ENCODE data around the gene GRXCR2. TPM values are rescaled to one million over a fixed set of nuclear protein-coding genes. Genes with fewer than 3 reads are reported as not detected.
"Not testable (repeated sequence)": the region's sequence is repeated elsewhere in the genome, so short reads cannot be mapped to it uniquely, and the experiment has no call there.

Gene GRXCR2
- total RNA-seq, 1 donor from 2014 or later: not detected

- H3K27ac Mint-ChIP-seq; H3K27me3 Mint-ChIP-seq (ENCODE audit: low read depth); H3K9me3 Mint-ChIP-seq; H3K4me1 Mint-ChIP-seq (ENCODE audit: low read depth); DNase-seq (ENCODE audit: low spot score); H3K4me3 Mint-ChIP-seq (ENCODE audit: low read depth); intact Hi-C loops (cut with micrococcal nuclease); H3K36me3 Mint-ChIP-seq (ENCODE audit: low read depth): not testable (repeated sequence)
Measured at GRCh38 chr5:145864432-145864831, 8.4 kb downstream of the GRXCR2 start.

DNA sequence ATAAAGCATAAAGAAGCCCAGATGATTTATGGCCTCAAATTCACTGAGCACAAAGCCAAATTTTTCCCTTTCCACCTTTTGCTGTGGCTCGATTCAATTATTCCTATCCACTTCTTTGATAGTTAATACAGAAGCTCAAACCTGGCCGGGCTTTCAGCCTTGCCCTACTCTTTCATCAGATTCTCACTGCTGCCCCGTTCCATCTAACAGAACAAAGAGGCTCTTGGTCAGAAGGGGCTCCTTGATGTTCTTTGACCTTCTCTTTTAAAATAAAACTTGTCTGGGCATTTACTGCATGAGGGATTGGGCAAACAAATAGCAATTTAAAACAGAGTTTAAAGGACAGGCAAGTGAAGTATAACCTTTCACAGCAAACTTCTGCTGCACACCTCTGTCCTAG lies 9.8 kb downstream of the GRXCR2 start:
- H3K27me3 Mint-ChIP-seq (ENCODE audit: low read depth): peaks cover 12% of the 10 kb centered on the region
- H3K9me3 Mint-ChIP-seq: no peaks in the 10 kb centered on the region
- no peak overlapping the region for H3K4me3 Mint-ChIP-seq (ENCODE audit: low read depth)
- intact Hi-C loops (cut with micrococcal nuclease): no loop called here
- no peak overlapping the region for H3K27ac Mint-ChIP-seq
- DNase-seq (ENCODE audit: low spot score): no peak
- H3K36me3 Mint-ChIP-seq (ENCODE audit: low read depth): no peaks in the 10 kb centered on the region
- H3K4me1 Mint-ChIP-seq (ENCODE audit: low read depth): no peaks in the 10 kb centered on the region

- DNase-seq (ENCODE audit: low spot score): no peak
- intact Hi-C loops (cut with micrococcal nuclease): no loop called here
- Mint-ChIP-seq H3K4me1 (ENCODE audit: low read depth) (peaks cover 5% of the 10 kb centered on the region), H3K4me3 (ENCODE audit: low read depth) (no peak overlapping the region), H3K27ac (no peak overlapping the region), H3K9me3 (no peaks in the 10 kb centered on the region), H3K36me3 (ENCODE audit: low read depth) (no peaks in the 10 kb centered on the region), H3K27me3 (ENCODE audit: low read depth) (peaks cover 13% of the 10 kb centered on the region)
Measured at GRCh38 chr5:145859897-145860296, 12.9 kb downstream of the GRXCR2 start.

DNA sequence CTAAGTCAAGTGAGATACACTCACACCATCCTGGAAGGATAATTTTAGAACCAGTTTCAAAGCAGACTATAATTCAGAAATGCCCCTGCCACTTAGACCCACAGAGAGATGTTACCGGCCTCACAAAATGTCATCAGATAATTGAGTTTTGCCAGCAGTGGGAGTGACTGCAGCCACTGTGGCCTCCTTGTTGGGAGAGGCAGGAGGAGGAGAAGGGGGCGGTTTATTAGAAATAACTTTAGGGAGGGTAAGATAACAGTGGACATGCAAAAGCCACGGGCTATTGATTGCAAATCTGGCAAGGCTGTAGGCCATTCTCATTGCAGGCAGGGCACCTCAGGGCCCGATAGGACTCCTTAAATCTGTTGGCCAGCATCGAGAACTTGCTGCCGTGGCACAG lies 13.4 kb downstream of the GRXCR2 start:
- Mint-ChIP-seq H3K27me3 (ENCODE audit: low read depth) (peaks cover 14% of the 10 kb centered on the region), H3K27ac (no peak overlapping the region), H3K36me3 (ENCODE audit: low read depth) (no peaks in the 10 kb centered on the region), H3K9me3 (no peaks in the 10 kb centered on the region), H3K4me1 (ENCODE audit: low read depth) (peaks cover 9% of the 10 kb centered on the region), H3K4me3 (ENCODE audit: low read depth) (no peak overlapping the region)
- intact Hi-C loops (cut with micrococcal nuclease): no loop called here
- DNase-seq (ENCODE audit: low spot score): no peak

GRCh38 chr5:145858959-145859358 lies 13.9 kb downstream of the GRXCR2 start:
- no peak overlapping the region for H3K27ac Mint-ChIP-seq
- no peak overlapping the region for H3K4me3 Mint-ChIP-seq (ENCODE audit: low read depth)
- H3K4me1 Mint-ChIP-seq (ENCODE audit: low read depth): peaks cover 9% of the 10 kb centered on the region
- no peak for DNase-seq (ENCODE audit: low spot score)
- H3K9me3 Mint-ChIP-seq: no peaks in the 10 kb centered on the region
- H3K27me3 Mint-ChIP-seq (ENCODE audit: low read depth): peaks cover 16% of the 10 kb centered on the region
- H3K36me3 Mint-ChIP-seq (ENCODE audit: low read depth): no peaks in the 10 kb centered on the region
- intact Hi-C loops (cut with micrococcal nuclease): no loop called here

- H3K4me3 Mint-ChIP-seq (ENCODE audit: low read depth): peak overlapping the region; percentile 26
- H3K4me1 Mint-ChIP-seq (ENCODE audit: low read depth): peaks cover 9% of the 10 kb centered on the region
- H3K9me3 Mint-ChIP-seq: no peaks in the 10 kb centered on the region
- intact Hi-C loops (cut with micrococcal nuclease): no loop called here
- DNase-seq (ENCODE audit: low spot score): no peak
- no peak overlapping the region for H3K27ac Mint-ChIP-seq
- H3K36me3 Mint-ChIP-seq (ENCODE audit: low read depth): no peaks in the 10 kb centered on the region
- peaks cover 16% of the 10 kb centered on the region for H3K27me3 Mint-ChIP-seq (ENCODE audit: low read depth)
Measured at GRCh38 chr5:145856285-145856818, 16.5 kb downstream of the GRXCR2 start.

GRCh38 chr5:145855763-145856267 lies 17.0 kb downstream of the GRXCR2 start:
- H3K27me3 Mint-ChIP-seq (ENCODE audit: low read depth): peaks cover 14% of the 10 kb centered on the region
- peaks cover 9% of the 10 kb centered on the region for H3K4me1 Mint-ChIP-seq (ENCODE audit: low read depth)
- H3K27ac Mint-ChIP-seq: no peak overlapping the region
- DNase-seq (ENCODE audit: low spot score): no peak
- intact Hi-C loops (cut with micrococcal nuclease): no loop called here
- no peaks in the 10 kb centered on the region for H3K9me3 Mint-ChIP-seq
- H3K36me3 Mint-ChIP-seq (ENCODE audit: low read depth): no peaks in the 10 kb centered on the region
- H3K4me3 Mint-ChIP-seq (ENCODE audit: low read depth): no peak overlapping the region

DNA sequence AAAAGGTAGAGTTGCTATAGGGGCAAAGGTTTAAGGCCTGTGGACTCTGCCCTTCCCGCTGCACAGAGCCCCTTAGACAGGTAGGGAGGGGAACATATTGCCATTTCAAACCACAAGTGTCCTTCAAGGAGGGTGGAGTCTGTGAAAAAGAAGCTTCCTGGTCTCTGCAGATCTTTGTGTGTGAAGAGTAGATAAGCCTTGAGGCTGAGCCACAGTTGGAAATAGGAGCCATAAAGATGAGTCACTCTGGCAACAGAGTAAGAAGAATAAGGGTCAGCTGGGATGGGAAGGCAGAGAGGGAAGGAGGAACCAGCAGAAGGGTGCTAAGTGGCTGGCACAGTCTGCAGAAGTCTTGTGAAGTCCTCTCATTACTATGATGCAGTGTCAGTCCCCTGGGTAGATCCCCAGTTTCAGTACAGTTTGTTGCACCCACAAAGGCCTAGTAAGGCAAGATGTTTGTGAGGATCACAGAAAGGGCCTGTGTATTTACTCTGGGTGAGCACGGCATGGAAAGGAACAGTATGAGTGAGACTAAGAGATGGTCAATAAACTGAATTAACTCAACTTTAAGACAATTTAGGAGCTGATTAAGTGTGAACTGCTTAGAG lies 18.1 kb downstream of the GRXCR2 start:
- H3K36me3 Mint-ChIP-seq (ENCODE audit: low read depth): no peaks in the 10 kb centered on the region
- intact Hi-C loops (cut with micrococcal nuclease): no loop called here
- DNase-seq (ENCODE audit: low spot score): no peak
- no peaks in the 10 kb centered on the region for H3K9me3 Mint-ChIP-seq
- H3K27me3 Mint-ChIP-seq (ENCODE audit: low read depth): peaks cover 11% of the 10 kb centered on the region
- no peak overlapping the region for H3K27ac Mint-ChIP-seq
- peaks cover 9% of the 10 kb centered on the region for H3K4me1 Mint-ChIP-seq (ENCODE audit: low read depth)
- H3K4me3 Mint-ChIP-seq (ENCODE audit: low read depth): no peak overlapping the region

DNA sequence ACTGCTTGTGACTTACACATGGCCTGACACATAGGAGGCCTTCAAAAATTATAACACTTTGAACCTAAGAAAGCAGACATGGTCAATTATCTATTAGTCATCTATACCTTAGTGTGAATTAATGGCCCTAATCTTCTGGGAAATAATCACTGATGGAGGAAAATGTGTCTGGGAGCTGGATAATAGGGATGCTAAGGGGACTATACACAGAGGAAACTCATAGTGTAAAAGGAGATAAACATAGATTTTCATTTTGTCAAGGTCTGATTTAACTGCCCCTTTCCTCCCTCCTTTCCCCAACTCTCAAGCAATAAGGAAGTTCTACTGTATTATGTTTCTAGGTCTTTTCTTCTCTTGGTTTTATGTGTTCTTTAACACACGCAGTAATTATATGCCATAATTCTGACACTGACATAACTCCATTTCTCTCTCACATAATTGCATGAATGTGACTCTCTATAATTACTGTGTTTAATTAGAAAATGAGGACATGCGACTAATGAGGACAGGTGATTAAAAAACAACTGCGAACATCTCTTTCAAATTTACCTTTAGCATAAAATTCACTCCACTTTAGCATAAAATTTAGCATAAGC lies 18.9 kb downstream of the GRXCR2 start:
- Mint-ChIP-seq H3K9me3 (no peaks in the 10 kb centered on the region), H3K4me1 (ENCODE audit: low read depth) (peaks cover 9% of the 10 kb centered on the region), H3K4me3 (ENCODE audit: low read depth) (no peak overlapping the region), H3K27ac (no peak overlapping the region), H3K36me3 (ENCODE audit: low read depth) (no peaks in the 10 kb centered on the region), H3K27me3 (ENCODE audit: low read depth) (peaks cover 12% of the 10 kb centered on the region)
- no peak for DNase-seq (ENCODE audit: low spot score)
- intact Hi-C loops (cut with micrococcal nuclease): no loop called here

DNA sequence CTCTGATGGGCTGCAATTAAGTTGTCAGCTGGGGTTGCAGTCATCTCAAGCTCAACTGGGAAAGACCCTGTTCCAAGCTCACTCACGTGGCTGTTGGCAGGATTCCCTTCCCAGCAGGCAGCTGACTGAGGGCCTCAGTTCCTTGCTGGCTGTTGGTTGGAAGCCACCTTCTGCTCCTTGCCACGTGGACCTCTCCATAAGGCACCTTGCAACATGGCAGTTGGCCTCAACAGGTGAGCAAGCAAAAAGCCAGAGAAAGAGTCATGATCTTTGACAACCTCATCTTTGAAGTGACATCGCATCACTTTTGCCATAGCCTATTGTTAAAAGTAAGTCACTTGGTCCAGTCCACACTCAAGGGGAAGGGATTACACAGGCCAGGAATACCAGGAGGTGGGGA lies 19.8 kb downstream of the GRXCR2 start:
- H3K9me3 Mint-ChIP-seq: no peaks in the 10 kb centered on the region
- H3K4me1 Mint-ChIP-seq (ENCODE audit: low read depth): peaks cover 9% of the 10 kb centered on the region
- intact Hi-C loops (cut with micrococcal nuclease): no loop called here
- DNase-seq (ENCODE audit: low spot score): no peak
- H3K36me3 Mint-ChIP-seq (ENCODE audit: low read depth): no peaks in the 10 kb centered on the region
- peaks cover 12% of the 10 kb centered on the region for H3K27me3 Mint-ChIP-seq (ENCODE audit: low read depth)
- no peak overlapping the region for H3K27ac Mint-ChIP-seq
- no peak overlapping the region for H3K4me3 Mint-ChIP-seq (ENCODE audit: low read depth)

GRCh38 chr5:145848854-145849253 lies 24.0 kb downstream of the GRXCR2 start:
- Mint-ChIP-seq H3K9me3 (no peaks in the 10 kb centered on the region), H3K27ac (no peak overlapping the region), H3K4me3 (ENCODE audit: low read depth) (no peak overlapping the region), H3K27me3 (ENCODE audit: low read depth) (peaks cover 14% of the 10 kb centered on the region), H3K36me3 (ENCODE audit: low read depth) (no peaks in the 10 kb centered on the region), H3K4me1 (ENCODE audit: low read depth) (no peaks in the 10 kb centered on the region)
- intact Hi-C loops (cut with micrococcal nuclease): no loop called here
- no peak for DNase-seq (ENCODE audit: low spot score)

DNA sequence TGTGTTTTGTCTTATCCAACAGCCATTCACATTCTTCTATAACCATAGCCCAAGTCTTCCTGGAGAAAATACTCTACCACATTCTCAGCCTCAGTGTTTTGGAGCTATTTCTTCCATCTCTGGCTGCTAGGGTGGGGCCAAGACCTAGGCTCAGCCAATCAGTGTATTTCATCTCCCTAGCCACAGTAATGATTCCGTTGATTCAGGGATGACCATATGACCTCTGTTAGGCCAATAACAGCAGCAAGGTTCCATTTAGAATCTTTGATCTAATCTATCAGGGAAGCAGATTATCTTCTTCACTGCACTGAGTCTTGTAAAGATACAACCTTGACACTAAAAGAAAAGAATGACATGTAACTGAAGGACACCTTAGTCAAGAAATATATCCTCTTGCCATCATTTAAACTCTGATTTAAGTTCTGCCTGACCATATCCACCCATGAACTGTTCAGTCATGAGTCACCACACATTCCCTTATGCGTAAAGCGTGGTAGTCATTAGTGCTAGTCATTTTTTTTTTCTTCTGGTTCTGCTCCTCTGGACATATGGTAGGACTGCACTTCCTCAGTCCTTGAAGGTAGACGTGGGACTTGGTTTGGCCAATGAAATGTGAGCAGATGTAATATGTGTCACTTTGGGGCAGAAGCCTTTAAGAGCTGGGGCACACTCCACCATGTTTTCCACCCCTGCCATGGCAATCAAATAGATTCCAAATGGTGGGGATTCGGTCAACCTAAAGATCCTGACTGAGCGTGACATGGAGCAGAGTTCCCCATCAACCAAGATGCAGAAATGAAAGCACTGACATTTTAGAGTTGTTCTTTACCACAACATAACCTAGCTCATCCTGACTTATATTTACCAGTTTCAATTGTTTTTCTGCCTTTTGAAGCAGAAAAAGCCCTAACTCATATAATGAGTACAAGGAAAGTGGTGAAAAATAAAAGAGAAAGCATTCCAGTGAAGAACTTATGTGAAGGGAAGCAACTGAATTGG lies 25.0 kb downstream of the GRXCR2 start:
- H3K27me3 Mint-ChIP-seq (ENCODE audit: low read depth): peaks cover 15% of the 10 kb centered on the region
- no peak overlapping the region for H3K27ac Mint-ChIP-seq
- no peak for DNase-seq (ENCODE audit: low spot score)
- no peaks in the 10 kb centered on the region for H3K4me1 Mint-ChIP-seq (ENCODE audit: low read depth)
- H3K4me3 Mint-ChIP-seq (ENCODE audit: low read depth): no peak overlapping the region
- H3K36me3 Mint-ChIP-seq (ENCODE audit: low read depth): no peaks in the 10 kb centered on the region
- H3K9me3 Mint-ChIP-seq: no peaks in the 10 kb centered on the region
- intact Hi-C loops (cut with micrococcal nuclease): no loop called here
